ENCODE results near the gene TLE1.
"Not testable (repeated sequence)": the region's sequence is repeated elsewhere in the genome, so short reads cannot be mapped to it uniquely, and the experiment has no call there.

TLE1 gene

GRCh38 chr9:81598811-81599210, 90.5 kb downstream of the TLE1 start:
- no peak for DNase-seq

- no peak for DNase-seq
Observed at GRCh38 chr9:81598123-81598497, 91.2 kb downstream of the TLE1 start.

GRCh38 chr9:81597419-81598122, 91.8 kb downstream of the TLE1 start:
- no peak for DNase-seq

- no peak for DNase-seq
Observed at GRCh38 chr9:81596679-81597418, 92.5 kb downstream of the TLE1 start.

- DNase-seq: peak; percentile 86
Observed at GRCh38 chr9:81595887-81596543, 93.3 kb downstream of the TLE1 start.

GRCh38 chr9:81595293-81595692, 94.1 kb downstream of the TLE1 start:
- DNase-seq: not testable (repeated sequence)

- no peak for DNase-seq
Observed at GRCh38 chr9:81594415-81594814, 94.9 kb downstream of the TLE1 start.

GRCh38 chr9:81592887-81593266, 96.5 kb downstream of the TLE1 start:
- no peak for DNase-seq

GRCh38 chr9:81591791-81592190, 97.6 kb downstream of the TLE1 start:
- no peak for DNase-seq

GRCh38 chr9:81590688-81591087, 98.7 kb downstream of the TLE1 start:
- DNase-seq: no peak

- no peak for DNase-seq
Observed at GRCh38 chr9:81589819-81590218, 99.5 kb downstream of the TLE1 start.

GRCh38 chr9:81589392-81589791, 100.0 kb downstream of the TLE1 start:
- DNase-seq: no peak

- peak; percentile 34 for DNase-seq
Observed at GRCh38 chr9:81588148-81588871, 101.0 kb downstream of the TLE1 start.

GRCh38 chr9:81586786-81587185, 102.6 kb downstream of the TLE1 start:
- DNase-seq: no peak

- no peak for DNase-seq
Observed at GRCh38 chr9:81585191-81585763, 104.1 kb downstream of the TLE1 start.

- DNase-seq: no peak
Observed at GRCh38 chr9:81584099-81584498, 105.2 kb downstream of the TLE1 start.

- no peak for DNase-seq
Observed at GRCh38 chr9:81581986-81582385, 107.4 kb downstream of the TLE1 start.

GRCh38 chr9:81579381-81579780, 110.0 kb downstream of the TLE1 start:
- DNase-seq: no peak

- DNase-seq: no peak
Observed at GRCh38 chr9:81578606-81579005, 110.7 kb downstream of the TLE1 start.

- no peak for DNase-seq
Observed at GRCh38 chr9:81575956-81576355, 113.4 kb downstream of the TLE1 start.

- DNase-seq: no peak
Observed at GRCh38 chr9:81574405-81574804, 114.9 kb downstream of the TLE1 start.

- no peak for DNase-seq
Observed at GRCh38 chr9:81573415-81574321, 115.7 kb downstream of the TLE1 start.
